H1 (cell line): ENCODE results near the gene C1orf210. TPM values are rescaled to one million over a fixed set of nuclear protein-coding genes. Genes with fewer than 3 reads are reported as not detected.

Source experiments
- CTCF ChIA-PET: fragments of 300-600 bp; sonication (Branson Sonifier 250); formaldehyde crosslinking; loops from one replicate; lab custom pipeline; 2021; ENCODE audit not compliant: partially characterized antibody; lab: Charles Lee
- POLR2A ChIA-PET: fragments of 300-600 bp; sonication (Branson Sonifier 250); formaldehyde crosslinking; loops from one replicate; lab custom pipeline; 2021; ENCODE audit warnings: inconsistent platforms; ENCODE audit not compliant: partially characterized antibody; lab: Charles Lee
- DNase-seq, 2 experiments: peaks; one replicate each; pipeline versions ENCODE4 v3.0.0 to v3.0.0-alpha.2; 2010 to 2022; ENCODE audit warnings: low spot score in 2 of 2, low read depth in 1 of 2, mixed read lengths in 1 of 2
- FAIRE-seq: peaks from 2 replicates; lab custom pipeline; 2011; peaks lifted over from hg19 to GRCh38; lab: Jason Lieb, UNC
- H2AFZ ChIP-seq: 2 replicates; pipeline ENCODE4 v1.8.1; 2012; ENCODE audit warnings: low read length, inconsistent platforms
- H2AK5ac ChIP-seq: 2 replicates; pipeline ENCODE4 v1.6.1; 2013; ENCODE audit warnings: low read depth, low read length
- H2BK120ac ChIP-seq: replicated peaks from 2 replicates; pipeline ENCODE3; 2013; ENCODE audit warnings: low read depth, low read length, inconsistent platforms
- H2BK12ac ChIP-seq: 2 replicates; pipeline ENCODE4 v1.6.1; 2013; ENCODE audit warnings: low read depth, low read length
- H2BK15ac ChIP-seq: 2 replicates; pipeline ENCODE4 v1.6.1; 2013; ENCODE audit warnings: low read length
- H2BK20ac ChIP-seq: 2 replicates; pipeline ENCODE4 v1.6.1; 2013; ENCODE audit warnings: low read length
- H2BK5ac ChIP-seq: 2 replicates; pipeline ENCODE4 v1.6.1; 2013; ENCODE audit warnings: low read depth, low read length
- H3K14ac ChIP-seq: 2 replicates; pipeline ENCODE4 v1.6.1; 2013; ENCODE audit warnings: inconsistent platforms; ENCODE audit not compliant: insufficient read length
- H3K18ac ChIP-seq: 2 replicates; pipeline ENCODE4 v1.6.1; 2013; ENCODE audit warnings: low read length; ENCODE audit errors: extremely low read depth
- H3K23ac ChIP-seq: 2 replicates; pipeline ENCODE4 v1.6.1; 2013; ENCODE audit warnings: inconsistent platforms; ENCODE audit not compliant: insufficient read length
- H3K23me2 ChIP-seq: 2 replicates; pipeline ENCODE4 v1.6.1; 2013; ENCODE audit warnings: low read depth, low read length
- H3K27ac ChIP-seq: 2 replicates; pipeline ENCODE4 v1.6.1; 2011; ENCODE audit warnings: low read depth, low read length, inconsistent platforms
- H3K27me3 ChIP-seq, 4 experiments: replicated peaks in 1 of 4; 1 replicate in 1 of 4; 2 replicates in 3 of 4; pipeline versions ENCODE4 v1.6.1 to v1.8.1; 2011 to 2013; ENCODE audit warnings: low read length in 3 of 4, mild to moderate bottlenecking in 3 of 4, inconsistent platforms in 2 of 4, mixed read lengths in 2 of 4, moderate library complexity in 1 of 4; ENCODE audit not compliant: control insufficient read depth in 3 of 4, insufficient read depth in 3 of 4; ENCODE audit errors: extremely low read depth in 1 of 4
- H3K36me3 ChIP-seq, 4 experiments: 2 replicates each; pipeline versions ENCODE4 v1.6.1 to v1.8.1; 2011 to 2013; ENCODE audit warnings: mild to moderate bottlenecking in 4 of 4, low read length in 3 of 4, moderate library complexity in 2 of 4, control low read depth in 1 of 4, inconsistent platforms in 1 of 4; ENCODE audit not compliant: insufficient read depth in 4 of 4, control insufficient read depth in 2 of 4
- H3K4ac ChIP-seq: replicated peaks from 2 replicates; pipeline ENCODE3; 2013; ENCODE audit warnings: low read length, low read depth, mixed read lengths, inconsistent platforms; ENCODE audit not compliant: insufficient read length
- H3K4me1 ChIP-seq, 4 experiments: replicated peaks in 1 of 4; 1 replicate in 1 of 4; 2 replicates in 3 of 4; pipeline versions ENCODE4 v1.6.1 to v1.8.1; 2011 to 2013; ENCODE audit warnings: low read length in 3 of 4, inconsistent platforms in 2 of 4, mixed read lengths in 1 of 4; ENCODE audit not compliant: insufficient read depth in 4 of 4, control insufficient read depth in 3 of 4
- H3K4me2 ChIP-seq, 2 experiments: 2 replicates each; pipeline versions ENCODE4 v1.6.1 to v1.8.1; 2011 to 2013; ENCODE audit warnings: low read depth in 2 of 2, low read length in 2 of 2, control low read depth in 1 of 2, inconsistent platforms in 1 of 2, mild to moderate bottlenecking in 1 of 2; ENCODE audit not compliant: insufficient read depth in 1 of 2
- H3K4me3 ChIP-seq, 4 experiments: fragments of 200-600, 300-600 bp in 1 of 4; sonication (generic), shearing (Covaris generic), sonication (Bioruptor Twin) in 1 of 4; 2 replicates each; pipeline versions ENCODE4 v1.5.1 to v1.8.1; 2011 to 2016; ENCODE audit warnings: low read length in 4 of 4, low read depth in 3 of 4, control low read depth in 2 of 4, inconsistent platforms in 2 of 4, mild to moderate bottlenecking in 2 of 4, mixed read lengths in 1 of 4, moderate library complexity in 1 of 4; ENCODE audit not compliant: insufficient read depth in 2 of 4; ENCODE audit errors: extremely low read depth in 1 of 4
- H3K56ac ChIP-seq: replicated peaks from 2 replicates; pipeline ENCODE3; 2013; ENCODE audit warnings: low read depth, mild to moderate bottlenecking, mixed read lengths, low read length, inconsistent platforms; ENCODE audit not compliant: insufficient read length
- H3K79me1 ChIP-seq: 2 replicates; pipeline ENCODE4 v1.6.1; 2013; ENCODE audit warnings: low read depth, low read length, control low read depth
- H3K79me2 ChIP-seq, 2 experiments: 2 replicates each; pipeline versions ENCODE4 v1.6.1 to v1.8.1; 2012 to 2013; ENCODE audit warnings: low read length in 2 of 2, mild to moderate bottlenecking in 2 of 2, inconsistent platforms in 1 of 2; ENCODE audit not compliant: insufficient read depth in 2 of 2, control insufficient read depth in 1 of 2
- H3K9ac ChIP-seq, 4 experiments: replicated peaks in 1 of 4; 1 replicate in 1 of 4; 2 replicates in 3 of 4; pipeline versions ENCODE4 v1.6.1 to v1.8.1; 2011 to 2013; ENCODE audit warnings: low read depth in 3 of 4, low read length in 3 of 4, control low read depth in 2 of 4, mild to moderate bottlenecking in 2 of 4, moderate library complexity in 2 of 4, inconsistent platforms in 1 of 4; ENCODE audit errors: extremely low read depth in 1 of 4
- H3K9me3 ChIP-seq, 2 experiments: 2 replicates each; pipeline versions ENCODE4 v1.6.1 to v1.8.1; 2012 to 2013; ENCODE audit warnings: mild to moderate bottlenecking in 2 of 2, moderate library complexity in 2 of 2, control low read depth in 1 of 2, inconsistent platforms in 1 of 2, low read depth in 1 of 2, low read length in 1 of 2, mixed read lengths in 1 of 2; ENCODE audit not compliant: insufficient read depth in 2 of 2
- H4K20me1 ChIP-seq, 2 experiments: replicated peaks in 1 of 2; 2 replicates each; pipeline versions ENCODE3 to v1.8.1; 2011 to 2013; ENCODE audit warnings: inconsistent platforms in 2 of 2, low read length in 2 of 2, mild to moderate bottlenecking in 1 of 2; ENCODE audit not compliant: insufficient read depth in 2 of 2, control insufficient read depth in 1 of 2
- H4K5ac ChIP-seq: 2 replicates; pipeline ENCODE4 v1.6.1; 2013; ENCODE audit warnings: low read length, low read depth, mixed read lengths, inconsistent platforms; ENCODE audit not compliant: insufficient read length
- H4K8ac ChIP-seq: 2 replicates; pipeline ENCODE4 v1.8.0; 2013; ENCODE audit warnings: mild to moderate bottlenecking, moderate library complexity, low read length, inconsistent platforms; ENCODE audit not compliant: insufficient read depth; ENCODE audit errors: extremely low read depth
- H4K91ac ChIP-seq: replicated peaks from 2 replicates; pipeline ENCODE3; 2013; ENCODE audit warnings: low read length, mixed read lengths, inconsistent platforms; ENCODE audit not compliant: insufficient read length
- ATF3 ChIP-seq: IDR thresholded peaks from 2 replicates; pipeline ENCODE4 v1.6.1; 2011; ENCODE audit warnings: low read depth, mild to moderate bottlenecking, low read length; ENCODE audit not compliant: insufficient read depth
- BCL11A ChIP-seq, 2 experiments: IDR thresholded peaks; one replicate each; pipeline ENCODE4 v1.6.1; 2011; ENCODE audit warnings: low read depth in 2 of 2, low read length in 2 of 2, mild to moderate bottlenecking in 2 of 2
- BRCA1 ChIP-seq: IDR thresholded peaks from 2 replicates; pipeline ENCODE4 v1.6.1; 2012; ENCODE audit warnings: low read depth, low read length, improper control_type of control experiment
- CREB1 ChIP-seq: IDR thresholded peaks from 2 replicates; pipeline ENCODE4 v1.6.1; 2012; ENCODE audit warnings: inconsistent platforms
- CTBP2 ChIP-seq: IDR thresholded peaks from 2 replicates; pipeline ENCODE4 v1.7.0; 2011; ENCODE audit warnings: borderline replicate concordance, mild to moderate bottlenecking, moderate library complexity, mixed read lengths, low read length; ENCODE audit not compliant: insufficient read depth, insufficient read length
- EP300 ChIP-seq, 2 experiments: IDR thresholded peaks; 1 replicate in 1 of 2; 2 replicates in 1 of 2; pipeline ENCODE4 v1.6.1; 2011 to 2012; ENCODE audit warnings: low read depth in 2 of 2, low read length in 2 of 2, mild to moderate bottlenecking in 2 of 2, borderline replicate concordance in 1 of 2, inconsistent platforms in 1 of 2, moderate library complexity in 1 of 2
- GTF2F1 ChIP-seq: IDR thresholded peaks from 2 replicates; pipeline ENCODE4 v1.6.1; 2012; ENCODE audit warnings: low read depth, low read length, improper control_type of control experiment, borderline replicate concordance
- KDM5A ChIP-seq: fragments of 200-600 bp; IDR thresholded peaks from 2 replicates; pipeline ENCODE4 v1.7.1; 2012; ENCODE audit warnings: mild to moderate bottlenecking, low read length, inconsistent platforms, mixed read lengths
- TBP ChIP-seq: IDR thresholded peaks from 2 replicates; pipeline ENCODE4 v1.6.1; 2011; ENCODE audit warnings: low read depth, low read length, improper control_type of control experiment
- TCF12 ChIP-seq: IDR thresholded peaks from 2 replicates; pipeline ENCODE4 v1.6.1; 2011; ENCODE audit warnings: low read depth, mild to moderate bottlenecking, low read length
- WGBS, 2 experiments: shearing (Covaris generic) in 1 of 2; methylation state at CpG; one replicate each; pipeline versions ENCODE4 v1.1.6 to v1.1.7; 2013 to 2015; ENCODE audit warnings: low lambda C conversion rate in 2 of 2, mixed read lengths in 2 of 2, inconsistent platforms in 1 of 2, low coverage in 1 of 2, missing lambda C conversion rate in 1 of 2; ENCODE audit not compliant: insufficient replicate concordance in 2 of 2, insufficient coverage in 1 of 2, insufficient read length in 1 of 2; ENCODE audit errors: extremely low coverage in 1 of 2, missing lambda C conversion rate in 1 of 2; 5-methylcytosine and 5-hydroxymethylcytosine counted together
- polyA plus RNA-seq, 7 experiments: library from polyadenylated mRNA; depleted of rRNA in 3 of 7; stranded (reverse) in 5 of 7; unstranded in 2 of 7; fragments of >200 nt in 5 of 7; fragments of 200-250 nt in 2 of 7; gene quantifications; 1 replicate in 5 of 7; 2 replicates in 1 of 7; 4 replicates in 1 of 7; pipeline versions ENCODE4 v1.2.1 to v1.2.3, GENCODE V29; 2011 to 2013; ENCODE audit warnings: missing spikeins in 2 of 7, mixed read lengths in 2 of 7
- total RNA-seq: library from RNA; stranded (reverse); fragmentation: NEBNext Ultra II Directional; extraction: Animal tissue kit (Norgen Biotek cat#: 25700); gene quantifications from 2 replicates; pipeline ENCODE4 v1.2.1, GENCODE V29; 2021

Gene C1orf210
- total and polyA plus RNA-seq, 2 of the 8 experiments (the other 6 are each of a cell fraction or from before 2014, with no cell fraction given), result 12.0 to 27.9 TPM

- Histone ChIP-seq H2AK5ac (no peak overlapping the region), H4K91ac (no peak overlapping the region), H3K9ac (no peak overlapping the region), H4K5ac (no peak overlapping the region), H3K4me2 (no peak overlapping the region), H3K27ac (no peak overlapping the region), H3K79me2 (0 out of 4 replicates have a peak, but pooled peaks cover 0 to 3% of the 10 kb centered on the region in 2 experiments), H3K9me3 (peaks cover 15% of the 10 kb centered on the region in 2 experiments; a peak in 3 of 4 replicates), H3K79me1 (peaks cover 3% of the 10 kb centered on the region), H3K14ac (no peak overlapping the region), H3K23ac (no peak overlapping the region), H2BK12ac (no peak overlapping the region), H2AFZ (no peak overlapping the region), H3K4me1 (peaks cover 0 to 12% (median 5%) of the 10 kb centered on the region in 4 experiments; a peak in 5 of 7 replicates), H2BK120ac (no peak overlapping the region), H3K23me2 (peaks cover 6% of the 10 kb centered on the region; the same call in 1 of the 2 replicates), H3K4ac (no peak overlapping the region), H2BK15ac (no peak overlapping the region), H3K27me3 (no peaks in the 10 kb centered on the region), H3K4me3 (no peak overlapping the region), H4K20me1 (no peaks in the 10 kb centered on the region), H3K36me3 (no peaks in the 10 kb centered on the region), H2BK5ac (no peak overlapping the region), H3K18ac (no peak overlapping the region), H4K8ac (no peak overlapping the region), H2BK20ac (no peak overlapping the region), H3K56ac (no peak overlapping the region)
- DNase-seq, result no peak
- CTCF ChIA-PET, result interaction anchor here (0.5 to 1.9 kb wide), 4 partner anchors 23 to 261 kb away, joined by 3 to 6 read pairs (median 5); no protein-coding TSS in a partner anchor
- POLR2A ChIA-PET, result interaction anchor here (1.1 to 1.6 kb wide), 4 partner anchors 23 to 102 kb away, joined by 3 to 4 read pairs (median 3); partner anchors contain the start of gene CDC20
- TF ChIP-seq TBP (no peak), TCF12 (no peak), CREB1 (no peak), GTF2F1 (no peak), BCL11A (IDR thresholded peaks at IDR 0.05; ENCODE audit: low read depth in 2 of 2, low read length in 2 of 2) (no peak), ATF3 (no peak), BRCA1 (no peak), CTBP2 (no peak), KDM5A (no peak), EP300 (IDR thresholded peaks at IDR 0.05; ENCODE audit: borderline replicate concordance in 1 of 2, low read depth in 2 of 2, low read length in 2 of 2) (no peak)
- WGBS, 2 experiments, result 96% methylated on average over 1 of the region's 1 CpG; no CpG with 5 or more reads in 1 of the 2 experiments
- FAIRE-seq, result no peak
These were observed 18.5 kb downstream of the C1orf210 start for GRCh38 chr1:43266881-43267280.
